BLaER1 treated with 17β-estradiol and CSF1 and Interleukin-3, amounts not matched to agents 10 nM and 100 nM (cell line): ENCODE data around the gene TNK2.
A peak's percentile ranks its signal among the peaks of the same experiment; 100 is the strongest.
"Not testable (repeated sequence)": the region's sequence is repeated elsewhere in the genome, so short reads cannot be mapped to it uniquely, and the experiment has no call there.

Experiments used
- H3K27ac ChIP-seq, 11 experiments: shearing (Covaris generic); formaldehyde crosslinking; 2 replicates each; pipeline ENCODE4 v1.8.1; 2022
- H3K27me3 ChIP-seq, 11 experiments: shearing (Covaris generic); formaldehyde crosslinking; 2 replicates each; pipeline ENCODE4 v1.8.1; 2022
- H3K36me3 ChIP-seq, 11 experiments: shearing (Covaris generic); formaldehyde crosslinking; 2 replicates each; pipeline ENCODE4 v1.8.1; 2022
- H3K4me1 ChIP-seq, 10 experiments: shearing (Covaris generic); formaldehyde crosslinking; 2 replicates each; pipeline ENCODE4 v1.8.1; 2022
- H3K4me2 ChIP-seq, 11 experiments: shearing (Covaris generic); formaldehyde crosslinking; 2 replicates each; pipeline ENCODE4 v1.8.1; 2022
- H3K4me3 ChIP-seq, 10 experiments: shearing (Covaris generic); formaldehyde crosslinking; 2 replicates each; pipeline ENCODE4 v1.8.1; 2022
- H3K9ac ChIP-seq, 11 experiments: shearing (Covaris generic); formaldehyde crosslinking; 2 replicates each; pipeline ENCODE4 v1.8.1; 2022
- H3K9me3 ChIP-seq, 11 experiments: shearing (Covaris generic); formaldehyde crosslinking; replicated peaks in 1 of 11; 2 replicates each; pipeline ENCODE4 v1.8.1; 2022
- H4K20me1 ChIP-seq, 11 experiments: shearing (Covaris generic); formaldehyde crosslinking; 2 replicates each; pipeline ENCODE4 v1.8.1; 2022
- Cebpa-rat ChIP-seq, 11 experiments: shearing (Covaris generic); IDR thresholded peaks; 2 replicates each; pipeline ENCODE4 v1.8.1; 2022

Gene TNK2

DNA sequence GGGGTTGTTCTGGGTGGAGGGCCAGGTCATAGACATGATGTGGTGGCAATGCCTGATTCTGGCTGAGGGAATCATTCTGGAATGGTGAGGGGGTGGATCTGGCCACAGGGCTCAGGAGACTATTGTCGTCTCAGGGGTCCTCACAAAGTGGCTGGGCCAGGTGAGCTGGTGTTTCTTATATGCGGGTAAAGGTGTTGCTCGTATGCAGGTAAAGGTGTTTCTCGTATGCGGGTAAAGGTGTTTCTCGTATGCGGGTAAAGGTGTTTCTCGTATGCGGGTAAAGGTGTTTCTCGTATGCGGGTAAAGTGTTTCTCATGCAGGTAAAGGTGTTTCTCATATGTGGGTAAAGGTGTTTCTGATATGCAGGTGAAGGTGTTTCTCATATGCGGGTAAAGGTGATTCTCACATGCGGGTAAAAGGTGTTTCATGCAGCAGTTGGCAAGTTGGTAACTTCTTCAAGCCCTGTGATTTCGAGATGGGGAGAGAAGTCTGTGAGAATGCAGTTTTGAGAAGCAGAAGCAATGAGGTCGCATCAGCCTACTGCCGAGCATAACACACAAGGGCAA is 86.1 kb downstream of the TNK2 start:
- no peak overlapping the region for H3K27ac ChIP-seq
- H3K4me3 ChIP-seq: no peak overlapping the region
- no peak overlapping the region for H3K9ac ChIP-seq
- H3K27me3 ChIP-seq: peaks cover 0 to 12% (median 0%) of the 10 kb centered on the region in 11 experiments; a peak in 6 of 22 replicates
- H3K36me3 ChIP-seq: no peaks in the 10 kb centered on the region
- H3K4me1 ChIP-seq: peaks cover 9 to 45% (median 20%) of the 10 kb centered on the region in 10 experiments; a peak in 18 of 20 replicates
- H3K9me3 ChIP-seq: peaks cover 0 to 5% (median 0%) of the 10 kb centered on the region in 11 experiments; a peak in 4 of 22 replicates
- H3K4me2 ChIP-seq: 0 out of 22 replicates have a peak overlapping the region, but pooled peaks of 2 of the 11 experiments have one; percentile 15 to 30
- no peak for TF ChIP-seq Cebpa-rat (IDR thresholded peaks at IDR 0.05)
- H4K20me1 ChIP-seq: no peaks in the 10 kb centered on the region; a peak in 1 of 22 replicates

DNA sequence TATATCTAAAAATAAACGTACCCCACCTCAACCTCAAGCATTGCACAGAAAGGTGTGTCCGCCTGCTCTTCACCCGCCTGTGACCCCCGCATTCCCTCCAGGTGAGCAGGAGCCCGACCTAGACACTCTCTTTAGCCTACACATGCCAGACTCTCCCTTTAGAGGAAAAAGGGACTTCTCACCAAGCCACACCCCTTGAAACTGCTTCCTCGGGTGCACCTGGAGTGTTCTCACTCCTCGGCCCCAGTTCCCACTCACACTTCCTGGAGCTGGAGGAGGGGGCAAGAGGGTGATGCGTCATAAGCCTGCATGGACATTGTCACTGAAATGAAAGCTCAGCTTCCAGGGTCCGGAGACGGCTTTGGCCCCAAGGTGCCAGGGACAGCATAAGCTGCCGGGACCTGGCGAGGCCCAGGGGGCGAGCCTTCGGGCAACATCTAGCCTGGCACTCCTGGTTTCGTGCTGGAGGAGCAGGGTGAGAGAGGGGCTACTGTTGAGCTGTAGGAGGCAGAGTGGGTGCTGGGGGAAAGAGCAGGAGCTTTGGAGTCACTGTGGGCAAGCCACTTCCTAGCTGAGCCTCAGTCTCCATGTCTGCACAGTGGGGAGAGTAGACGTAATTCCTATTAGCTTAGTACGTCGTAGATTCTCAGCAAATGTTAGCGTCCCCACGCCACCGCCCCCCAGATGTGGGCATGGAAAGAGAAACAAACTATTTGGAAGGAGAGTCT is 86.8 kb downstream of the TNK2 start:
- H3K36me3 ChIP-seq: no peaks in the 10 kb centered on the region
- no peak overlapping the region for H3K4me3 ChIP-seq
- H3K9me3 ChIP-seq: peaks cover 0 to 5% (median 0%) of the 10 kb centered on the region in 11 experiments; a peak in 4 of 22 replicates
- peaks cover 9 to 45% (median 20%) of the 10 kb centered on the region in 10 experiments; a peak in 18 of 20 replicates for H3K4me1 ChIP-seq
- TF ChIP-seq Cebpa-rat (IDR thresholded peaks at IDR 0.05): no peak
- H3K9ac ChIP-seq: no peak overlapping the region
- H3K4me2 ChIP-seq: peak overlapping the region in 4 of 11 experiments; percentile 15 to 36 (median 26); a peak in 5 of 22 replicates
- peaks cover 0 to 12% (median 0%) of the 10 kb centered on the region in 11 experiments; a peak in 6 of 22 replicates for H3K27me3 ChIP-seq
- no peaks in the 10 kb centered on the region; a peak in 1 of 22 replicates for H4K20me1 ChIP-seq
- H3K27ac ChIP-seq: no peak overlapping the region

DNA sequence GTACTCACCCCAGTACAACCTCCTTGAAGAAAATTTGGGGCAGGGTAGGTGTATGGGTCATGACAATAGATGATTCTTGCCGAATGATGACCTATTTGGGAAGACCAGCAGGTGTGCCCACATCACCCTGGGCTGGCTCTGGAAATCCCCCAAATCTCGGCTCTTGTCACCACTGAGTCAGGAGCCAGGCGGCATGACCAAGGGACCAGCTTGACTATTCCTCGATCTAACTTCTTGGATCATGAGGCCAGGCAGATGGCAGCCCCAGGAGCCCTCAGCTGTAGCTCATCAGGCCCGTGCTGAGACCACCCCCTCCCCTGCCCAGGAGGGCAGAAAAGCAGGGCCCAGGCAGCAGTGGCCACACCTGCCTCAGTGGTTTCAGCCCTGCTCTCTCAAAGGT is 87.5 kb downstream of the TNK2 start:
- no peak overlapping the region for H3K9ac ChIP-seq
- H3K4me2 ChIP-seq: no peak overlapping the region
- peaks cover 9 to 42% (median 17%) of the 10 kb centered on the region in 10 experiments; a peak in 18 of 20 replicates for H3K4me1 ChIP-seq
- no peak overlapping the region for H3K27ac ChIP-seq
- H3K36me3 ChIP-seq: no peaks in the 10 kb centered on the region
- no peak overlapping the region for H3K4me3 ChIP-seq
- TF ChIP-seq Cebpa-rat (IDR thresholded peaks at IDR 0.05): no peak
- no peaks in the 10 kb centered on the region; a peak in 1 of 22 replicates for H4K20me1 ChIP-seq
- H3K9me3 ChIP-seq: peaks cover 0 to 5% (median 0%) of the 10 kb centered on the region in 11 experiments; a peak in 4 of 22 replicates
- peaks cover 0 to 11% (median 0%) of the 10 kb centered on the region in 11 experiments; a peak in 6 of 22 replicates for H3K27me3 ChIP-seq

DNA sequence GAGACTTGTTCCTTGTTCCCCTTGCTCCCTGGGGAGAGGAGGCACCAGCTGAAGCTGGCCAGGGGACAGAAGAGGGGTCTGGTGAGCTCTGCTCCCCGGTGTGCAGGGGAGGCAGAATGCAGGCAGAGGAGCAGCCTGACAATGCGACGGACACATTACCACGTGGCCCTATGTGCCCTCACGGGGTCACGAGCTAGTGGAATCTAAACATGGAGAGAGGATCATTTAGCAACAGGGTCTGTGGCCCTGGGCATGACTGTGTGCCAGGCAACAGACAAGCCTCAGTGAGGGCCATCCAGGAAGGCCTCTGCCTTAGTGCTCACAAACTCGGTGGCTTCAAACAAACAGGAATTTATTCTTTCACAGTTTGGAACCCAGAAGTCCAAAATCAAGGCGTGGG is 88.2 kb downstream of the TNK2 start:
- peaks cover 0 to 5% (median 0%) of the 10 kb centered on the region in 11 experiments; a peak in 4 of 22 replicates for H3K9me3 ChIP-seq
- peaks cover 0 to 4% (median 0%) of the 10 kb centered on the region in 11 experiments; a peak in 5 of 22 replicates for H3K27me3 ChIP-seq
- no peak overlapping the region for H3K27ac ChIP-seq
- H3K36me3 ChIP-seq: no peaks in the 10 kb centered on the region
- peaks cover 0 to 4% (median 0%) of the 10 kb centered on the region in 11 experiments; a peak in 2 of 22 replicates for H4K20me1 ChIP-seq
- H3K4me3 ChIP-seq: no peak overlapping the region
- no peak for TF ChIP-seq Cebpa-rat (IDR thresholded peaks at IDR 0.05)
- H3K4me2 ChIP-seq: peak overlapping the region in 3 of 11 experiments; percentile 10 to 22 (median 12); a peak in 1 of 22 replicates
- H3K9ac ChIP-seq: no peak overlapping the region
- peaks cover 3 to 35% (median 10%) of the 10 kb centered on the region in 10 experiments; a peak in 18 of 20 replicates for H3K4me1 ChIP-seq

- Histone ChIP-seq H3K9me3 (no peaks in the 10 kb centered on the region), H3K36me3 (no peaks in the 10 kb centered on the region), H3K27me3 (no peaks in the 10 kb centered on the region), H3K4me2 (peak overlapping the region in 1 of 11 experiments; percentile 7; a peak in 1 of 22 replicates), H3K4me1 (peaks cover 0 to 22% (median 4%) of the 10 kb centered on the region in 10 experiments; a peak in 7 of 20 replicates), H4K20me1 (peaks cover 0 to 8% (median 0%) of the 10 kb centered on the region in 11 experiments; a peak in 3 of 22 replicates), H3K27ac (no peak overlapping the region), H3K4me3 (no peak overlapping the region), H3K9ac (no peak overlapping the region)
- TF ChIP-seq Cebpa-rat (IDR thresholded peaks at IDR 0.05): no peak
These were observed 90.0 kb downstream of the TNK2 start for GRCh38 chr3:195818301-195818700.

DNA sequence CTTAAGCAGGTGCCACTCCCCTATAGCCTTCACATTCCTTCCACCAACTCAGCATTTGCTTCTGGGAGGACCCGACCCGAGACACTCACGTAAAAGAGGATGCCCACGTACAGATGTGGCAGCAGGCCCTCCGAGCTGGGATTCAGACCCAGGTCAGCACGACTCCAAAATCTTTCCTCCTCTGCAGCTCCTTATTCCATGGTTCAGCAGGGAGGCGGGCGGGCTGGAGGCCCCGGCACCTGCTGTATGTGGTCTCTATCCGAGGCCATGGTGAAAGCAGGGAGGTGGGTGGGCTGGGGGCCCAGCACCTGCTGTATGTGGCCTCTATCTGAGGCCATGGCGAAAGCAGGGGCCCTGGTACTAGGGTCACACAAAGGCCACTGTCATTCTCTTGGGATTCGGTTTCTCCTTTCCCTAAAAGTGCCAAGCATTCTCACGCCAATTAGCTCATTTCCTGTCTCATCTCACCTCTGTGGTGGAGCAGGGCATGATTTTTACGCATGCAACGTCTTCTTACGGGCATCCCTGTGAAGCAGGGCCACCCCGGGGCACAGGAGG is 90.7 kb downstream of the TNK2 start:
- Histone ChIP-seq H3K4me1 (peaks cover 0 to 23% (median 8%) of the 10 kb centered on the region in 10 experiments; a peak in 10 of 20 replicates), H4K20me1 (peaks cover 0 to 8% (median 0%) of the 10 kb centered on the region in 11 experiments; a peak in 3 of 22 replicates), H3K36me3 (no peaks in the 10 kb centered on the region), H3K27me3 (no peaks in the 10 kb centered on the region; a peak in 1 of 22 replicates), H3K27ac (no peak overlapping the region), H3K9me3 (no peaks in the 10 kb centered on the region), H3K4me3 (no peak overlapping the region), H3K4me2 (peak overlapping the region in 1 of 11 experiments; percentile 7; a peak in 2 of 22 replicates), H3K9ac (no peak overlapping the region)
- TF ChIP-seq Cebpa-rat (IDR thresholded peaks at IDR 0.05): no peak

DNA sequence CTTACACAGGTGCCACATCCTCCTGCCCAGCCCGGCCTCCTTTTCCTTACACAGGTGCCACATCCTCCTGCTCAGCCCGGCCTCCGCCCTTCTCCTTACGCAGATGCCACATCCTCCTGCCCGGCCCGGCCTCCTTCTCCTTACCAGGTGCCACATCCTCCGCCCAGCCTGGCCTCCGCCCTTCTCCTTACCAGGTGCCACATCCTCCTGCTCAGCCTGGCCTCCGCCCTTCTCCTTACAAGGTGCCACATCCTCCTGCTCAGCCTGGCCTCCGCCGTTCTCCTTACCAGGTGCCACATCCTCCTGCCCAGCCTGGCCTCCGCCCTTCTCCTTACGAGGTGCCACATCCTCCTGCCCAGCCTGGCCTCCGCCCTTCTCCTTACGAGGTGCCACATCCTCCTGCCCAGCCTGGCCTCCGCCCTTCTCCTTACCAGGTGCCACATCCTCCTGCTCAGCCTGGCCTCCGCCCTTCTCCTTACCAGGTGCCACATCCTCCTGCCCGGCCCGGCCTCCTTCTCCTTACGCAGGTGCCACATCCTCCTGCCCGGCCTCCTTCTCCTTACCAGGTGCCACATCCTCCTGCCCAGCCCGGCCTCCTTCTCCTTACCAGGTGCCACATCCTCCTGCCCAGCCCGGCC is 92.0 kb downstream of the TNK2 start:
- H3K27ac ChIP-seq: not testable (repeated sequence)
- Histone ChIP-seq H3K4me1 (peaks cover 4 to 33% (median 18%) of the 10 kb centered on the region in 10 experiments; a peak in 18 of 20 replicates), H3K27me3 (peaks cover 0 to 12% (median 0%) of the 10 kb centered on the region in 11 experiments; a peak in 9 of 22 replicates)

DNA sequence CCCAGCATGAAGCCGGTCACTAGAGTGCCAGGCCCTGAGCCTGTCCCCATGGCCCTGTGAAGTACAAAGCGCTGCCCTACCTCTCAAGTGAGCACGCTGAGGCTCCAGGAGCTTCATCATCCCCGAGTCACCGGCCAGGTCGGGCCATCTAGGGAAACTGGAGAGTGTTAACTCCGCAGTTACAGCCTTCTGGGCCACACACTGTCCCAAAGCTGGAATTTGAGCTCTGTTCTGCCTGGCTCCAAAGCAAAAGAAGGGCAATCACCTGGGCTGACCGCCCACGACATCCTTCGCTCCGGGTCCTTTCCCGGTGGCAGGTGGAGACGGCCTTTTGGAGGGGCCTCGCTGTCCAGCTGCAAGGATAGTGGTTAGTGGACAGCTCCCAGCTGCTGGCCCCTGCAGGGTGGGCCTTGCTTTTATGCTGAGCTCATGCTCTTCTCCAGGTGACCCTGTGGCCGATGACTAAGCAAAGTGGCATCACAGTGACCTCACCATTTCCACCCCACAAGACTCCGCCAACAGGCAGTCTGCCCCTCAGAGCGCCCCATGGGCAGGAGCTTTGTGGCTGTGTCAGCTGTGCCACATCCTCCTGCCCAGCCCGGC is 93.1 kb downstream of the TNK2 start:
- peaks cover 0 to 8% (median 0%) of the 10 kb centered on the region in 11 experiments; a peak in 3 of 22 replicates for H4K20me1 ChIP-seq
- peaks cover 0 to 22% (median 0%) of the 10 kb centered on the region in 11 experiments; a peak in 9 of 22 replicates for H3K27me3 ChIP-seq
- H3K4me2 ChIP-seq: no peak overlapping the region
- TF ChIP-seq Cebpa-rat (IDR thresholded peaks at IDR 0.05): no peak
- no peak overlapping the region for H3K27ac ChIP-seq
- no peaks in the 10 kb centered on the region for H3K36me3 ChIP-seq
- no peaks in the 10 kb centered on the region for H3K9me3 ChIP-seq
- H3K4me3 ChIP-seq: no peak overlapping the region
- no peak overlapping the region for H3K9ac ChIP-seq
- peaks cover 6 to 34% (median 26%) of the 10 kb centered on the region in 10 experiments; a peak in 19 of 20 replicates for H3K4me1 ChIP-seq

More for the DNA sequence above, 92.0 kb downstream of the TNK2 start:
- not testable (repeated sequence) for H3K36me3 ChIP-seq, H3K9ac ChIP-seq, H3K9me3 ChIP-seq, H4K20me1 ChIP-seq, H3K4me2 ChIP-seq, H3K4me3 ChIP-seq
